Superior temporal gyrus (tissue), 1 donor: ENCODE data around the gene LLGL1.

Experiments used
- DNase-seq: peaks from one replicate; pipeline ENCODE4 v3.0.0-alpha.2; 2016; ENCODE audit errors: extremely low spot score

Gene LLGL1

GRCh38 chr17:18225121-18225641, at the start of gene LLGL1:
Gene LLGL1, plus strand, starts transcription at chr17:18225635. Its CDS starts 48 bp downstream, at chr17:18225683.
- DNase-seq = peak; percentile 90

DNA sequence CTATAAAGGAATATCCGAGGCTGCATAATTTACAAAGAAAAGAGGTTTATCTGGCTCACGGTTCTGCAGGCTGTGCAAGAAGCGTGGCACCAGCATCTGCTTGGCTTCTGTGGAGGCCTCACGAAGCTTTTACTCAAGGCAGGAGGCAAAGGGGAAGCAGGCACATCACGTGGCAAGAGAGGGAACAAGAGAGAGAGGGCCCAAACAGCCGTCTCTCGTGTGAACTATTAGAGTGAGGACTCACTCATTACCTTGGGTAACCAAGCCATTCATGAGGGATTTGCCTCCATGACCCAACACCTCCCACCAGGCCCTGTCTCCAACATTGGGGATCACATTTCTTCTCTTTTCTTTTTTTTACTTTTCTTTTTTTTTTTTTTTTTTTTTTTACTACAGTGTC, 49.3 kb upstream of the LLGL1 start:
- DNase-seq = no peak

DNA sequence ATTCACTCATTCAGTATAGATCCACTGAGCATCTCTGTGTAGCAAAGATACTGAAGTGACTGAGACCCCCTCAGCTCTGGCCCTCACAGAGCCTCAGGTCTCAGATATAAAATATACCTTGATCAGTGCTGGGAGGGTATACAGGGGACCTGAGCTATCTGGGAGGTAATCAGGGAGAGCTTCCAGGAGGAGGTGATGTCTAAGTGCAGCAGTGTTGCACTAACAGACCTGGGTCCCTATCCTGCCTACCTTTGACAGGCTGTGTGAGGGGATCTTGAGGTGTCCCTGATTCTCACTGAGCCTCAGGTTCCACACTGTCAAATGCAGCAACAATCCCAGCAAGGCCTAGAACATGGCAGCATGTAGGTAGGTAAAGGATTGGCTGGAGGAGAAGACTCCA, 48.3 kb upstream of the LLGL1 start:
- DNase-seq = no peak

DNA sequence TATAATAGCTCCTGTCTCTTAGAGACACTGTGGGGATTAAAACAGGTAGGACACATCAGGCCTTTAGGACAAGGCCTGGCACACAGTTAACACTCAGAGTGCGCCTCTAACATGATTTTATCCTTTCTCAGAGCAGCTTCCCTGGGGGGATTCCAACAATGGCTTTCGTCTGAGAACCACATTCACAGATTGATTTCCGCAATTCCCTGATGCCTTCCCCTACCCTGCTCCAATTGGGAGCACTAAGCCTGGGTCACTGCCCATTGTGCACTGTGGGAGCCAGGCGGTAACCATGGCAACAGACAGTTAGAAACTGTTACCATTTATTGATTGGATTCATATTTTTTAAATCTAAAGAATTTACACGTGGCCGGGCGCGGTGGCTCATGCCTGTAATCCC, 47.7 kb upstream of the LLGL1 start:
- DNase-seq = no peak

GRCh38 chr17:18179196-18179595, 46.2 kb upstream of the LLGL1 start:
- no peak for DNase-seq

DNA sequence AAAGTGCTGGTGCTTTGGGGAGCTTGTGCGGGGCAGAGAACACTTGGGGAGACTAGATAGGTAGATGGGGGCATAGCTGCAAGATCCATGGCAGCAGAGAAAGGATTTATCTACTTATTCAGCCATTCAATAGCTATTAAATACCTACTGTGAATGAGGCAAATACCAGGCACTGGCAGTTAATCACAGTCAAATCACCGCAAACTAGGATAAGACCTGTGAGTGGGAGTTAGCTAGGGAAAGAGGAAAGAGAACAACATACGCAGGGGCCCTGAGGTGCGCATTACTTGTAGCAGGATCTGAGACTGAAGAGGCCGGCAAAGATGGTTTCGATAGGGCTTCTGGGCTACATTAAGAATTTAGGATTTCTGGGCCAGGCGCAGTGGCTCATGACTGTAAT, 45.6 kb upstream of the LLGL1 start:
- DNase-seq = no peak

GRCh38 chr17:18181358-18181757, 44.1 kb upstream of the LLGL1 start:
- DNase-seq = no peak

GRCh38 chr17:18182110-18182977, 43.1 kb upstream of the LLGL1 start:
- no peak for DNase-seq

- no peak for DNase-seq
Observed at GRCh38 chr17:18182978-18183333, 42.5 kb upstream of the LLGL1 start.

GRCh38 chr17:18183334-18184142, 41.9 kb upstream of the LLGL1 start, which contains the start of gene ALKBH5:
Gene ALKBH5, plus strand, starts transcription at chr17:18183828. Its CDS starts 416 bp downstream, at chr17:18184244.
- DNase-seq = peak; percentile 99

GRCh38 chr17:18184143-18185031, 41.0 kb upstream of the LLGL1 start:
- DNase-seq = peak; percentile 48

DNA sequence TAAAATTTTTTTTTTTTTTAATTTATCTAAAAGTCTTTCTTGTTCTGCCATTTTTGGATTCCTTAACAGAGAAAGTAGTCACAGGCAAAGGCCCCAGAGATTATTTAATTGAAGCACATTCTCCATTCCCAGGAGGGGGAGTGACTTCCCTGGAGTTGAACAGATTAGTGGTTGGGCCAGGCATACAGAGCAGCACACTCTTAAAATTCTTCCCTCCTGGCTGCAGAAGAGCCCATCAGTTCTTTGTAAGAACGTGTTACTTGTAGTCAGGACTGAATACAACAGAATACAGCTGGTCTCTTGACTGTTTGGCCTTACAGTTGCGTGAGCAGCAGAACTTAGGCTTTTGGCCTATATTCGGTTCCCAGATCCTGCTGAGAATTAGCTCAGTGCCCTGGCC, 40.0 kb upstream of the LLGL1 start:
- peak; percentile 47 for DNase-seq

- DNase-seq = peak; percentile 25
Observed at GRCh38 chr17:18185832-18186626, 39.4 kb upstream of the LLGL1 start.

DNA sequence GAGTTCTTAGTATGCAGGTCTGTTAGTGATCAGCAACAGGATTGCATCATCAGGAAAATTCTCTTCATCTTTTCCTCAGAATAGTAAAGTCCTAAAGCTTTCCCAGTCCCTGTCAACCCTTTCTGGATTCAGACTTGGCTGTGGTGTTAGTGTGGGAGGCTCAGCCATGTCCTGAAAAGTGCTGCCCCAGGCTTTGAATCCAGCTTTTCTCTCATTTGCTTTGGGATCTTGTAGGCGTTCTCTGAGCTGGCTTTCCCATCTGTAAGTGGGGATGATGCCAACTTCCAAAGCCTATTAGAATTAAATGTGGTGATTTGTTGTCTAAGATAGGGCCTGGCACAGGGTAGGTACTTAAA, 38.8 kb upstream of the LLGL1 start:
- DNase-seq = peak; percentile 68

GRCh38 chr17:18187226-18187625, 38.2 kb upstream of the LLGL1 start:
- peak; percentile 82 for DNase-seq

DNA sequence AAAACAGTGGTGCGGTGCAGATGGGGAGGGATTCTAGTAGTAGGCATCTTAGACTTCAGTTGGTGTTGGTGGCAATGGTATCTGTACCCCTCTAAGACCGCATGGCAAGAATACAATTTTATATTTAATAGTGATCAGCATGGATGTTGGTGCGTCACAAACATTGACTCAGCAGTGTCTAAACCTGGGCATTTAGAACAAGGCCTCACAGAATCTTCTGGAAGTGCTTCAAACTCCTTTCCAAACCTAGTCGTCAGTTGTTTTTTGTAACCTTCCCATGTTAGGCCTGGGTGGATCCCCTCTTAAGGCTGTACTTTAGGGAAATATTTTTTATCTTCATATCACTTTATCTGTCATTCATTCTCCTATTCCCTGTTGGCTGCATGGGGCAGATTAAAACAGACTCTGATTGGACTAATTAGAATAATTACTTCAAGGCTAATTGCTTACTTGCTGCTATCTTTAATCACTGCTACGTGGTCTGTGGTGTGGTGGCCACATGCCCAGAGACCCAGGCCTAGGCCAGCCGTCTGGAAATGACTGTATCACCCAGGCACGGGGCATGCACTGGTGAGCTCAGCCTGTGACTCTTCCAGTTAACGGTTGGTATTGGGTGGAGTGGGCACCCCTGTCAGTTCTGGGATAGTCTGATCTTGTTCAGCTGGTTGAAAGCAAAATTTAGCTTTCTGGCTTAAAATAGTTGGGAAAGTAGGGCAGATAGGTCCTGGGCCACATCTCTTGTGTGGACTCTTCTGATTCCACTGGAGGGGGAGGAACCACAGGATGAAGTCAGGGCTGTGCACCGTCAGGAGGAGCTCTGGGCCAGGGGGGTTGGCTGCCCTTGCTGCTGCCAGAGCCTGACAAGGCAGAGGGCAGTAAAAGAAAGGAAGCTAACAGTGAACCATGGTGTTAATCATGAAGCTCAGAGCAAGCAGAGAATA, 37.3 kb upstream of the LLGL1 start:
- DNase-seq = peak; percentile 36

DNA sequence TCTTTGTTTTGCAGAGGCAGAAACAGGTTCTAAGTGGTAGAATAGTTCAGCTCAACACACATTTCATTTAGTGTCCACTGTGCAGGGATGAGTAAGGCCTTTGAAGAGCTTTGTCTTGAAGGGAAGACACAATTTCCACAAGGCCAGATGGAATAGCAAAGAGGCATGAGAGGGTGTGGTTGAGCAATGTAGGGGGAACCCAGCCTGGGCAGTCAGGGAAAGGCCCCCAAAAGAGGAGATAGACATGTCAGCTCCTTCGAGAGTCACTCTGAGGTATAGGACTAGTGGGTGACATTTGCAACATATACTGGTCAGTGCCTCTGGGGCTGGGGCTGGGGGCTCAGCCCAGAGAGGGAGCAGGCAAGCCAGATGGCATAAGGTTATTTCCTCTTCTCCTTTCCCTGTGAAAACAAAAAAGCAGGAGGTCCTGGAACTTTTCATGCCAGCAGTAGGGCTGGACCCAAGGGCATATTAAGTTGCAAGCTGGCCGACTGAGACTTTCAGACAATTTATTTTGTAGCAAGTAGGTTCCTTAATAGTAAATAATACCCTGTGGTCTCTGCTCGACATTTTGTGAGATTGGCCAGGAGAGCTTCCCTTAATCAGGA, 34.7 kb upstream of the LLGL1 start:
- DNase-seq = no peak

GRCh38 chr17:18191236-18191667, 34.2 kb upstream of the LLGL1 start:
- DNase-seq = no peak

- DNase-seq = no peak
Observed at GRCh38 chr17:18191967-18192366, 33.5 kb upstream of the LLGL1 start.
